K562 (cell line): Measurements from ENCODE around the gene TYW1.
"Not testable (repeated sequence)": the region's sequence is repeated elsewhere in the genome, so short reads cannot be mapped to it uniquely, and the experiment has no call there.

ENCODE experiments used
- CBX3 ChIP-seq, 2 experiments: IDR thresholded peaks; 1 replicate in 1 of 2; 2 replicates in 1 of 2; pipeline ENCODE4 v1.6.1; 2012; ENCODE audit warnings: inconsistent platforms in 2 of 2, low read length in 2 of 2, borderline replicate concordance in 1 of 2, control low read depth in 1 of 2
- CTCF ChIP-seq, 3 experiments: IDR thresholded peaks in 2 of 3; conservative IDR thresholded peaks in 1 of 3; 2 replicates each; pipeline ENCODE4 v1.5.1; 2011 to 2012; ENCODE audit warnings: low read length in 3 of 3, mild to moderate bottlenecking in 3 of 3, control low read depth in 2 of 3, improper control_type of control experiment in 1 of 3, inconsistent platforms in 1 of 3, low read depth in 1 of 3, mixed read lengths in 1 of 3, moderate library complexity in 1 of 3; ENCODE audit not compliant: insufficient read depth in 2 of 3
- FOXA1 ChIP-seq: fragments of 450-650 bp; IDR thresholded peaks from 2 replicates; pipeline ENCODE4 v1.6.1; 2016; ENCODE audit warnings: mild to moderate bottlenecking, borderline replicate concordance
- JUND ChIP-seq, 2 experiments: IDR thresholded peaks; 2 replicates in 1 of 2; 3 replicates in 1 of 2; pipeline ENCODE4 v1.6.1; 2011; ENCODE audit warnings: borderline replicate concordance in 2 of 2, low read depth in 2 of 2, low read length in 2 of 2, improper control_type of control experiment in 1 of 2, missing biosample characterization in 1 of 2, missing genetic modification characterization in 1 of 2, missing genetic modification reagents in 1 of 2
- RBM17 ChIP-seq: fragments of 200-400 bp; formaldehyde crosslinking; IDR thresholded peaks from 2 replicates; pipeline ENCODE4 v1.6.1; 2017; ENCODE audit warnings: low read depth, mild to moderate bottlenecking, low read length, borderline replicate concordance
- RFX5 ChIP-seq: IDR thresholded peaks from 2 replicates; pipeline ENCODE4 v1.6.1; 2011; ENCODE audit warnings: low read depth, mild to moderate bottlenecking, improper control_type of control experiment, low read length
- SPI1 ChIP-seq: IDR thresholded peaks from 2 replicates; pipeline ENCODE4 v1.6.1; 2011; ENCODE audit warnings: low read depth, low read length, control low read depth, borderline replicate concordance
- YY1 ChIP-seq, 3 experiments: IDR thresholded peaks; 2 replicates each; pipeline ENCODE4 v1.6.1; 2011; ENCODE audit warnings: low read length in 2 of 3, mild to moderate bottlenecking in 2 of 3, moderate library complexity in 2 of 3, borderline replicate concordance in 1 of 3, control low read depth in 1 of 3, low read depth in 1 of 3; ENCODE audit not compliant: insufficient read depth in 3 of 3, insufficient replicate concordance in 2 of 3, control insufficient read depth in 1 of 3, insufficient read length in 1 of 3; ENCODE audit errors: extremely low read depth in 1 of 3
- ZKSCAN8 ChIP-seq: fragments of 200-800 bp; sonication (Bioruptor generic); IDR thresholded peaks from 2 replicates; pipeline ENCODE4 v1.6.1; 2016; ENCODE audit warnings: missing genetic modification characterization, missing compliant biosample characterization
- ZNF512 ChIP-seq: IDR thresholded peaks from 2 replicates; pipeline ENCODE4 v1.6.1; 2016; ENCODE audit warnings: missing genetic modification characterization, missing compliant biosample characterization
- TF ChIP-seq, protein P1 (sequence below): sonication (generic); formaldehyde crosslinking; IDR thresholded peaks from 2 replicates; pipeline ENCODE4 v1.8.0; 2022; ENCODE audit warnings: missing genetic modification reagents, mild to moderate bottlenecking, borderline replicate concordance
- TF ChIP-seq, protein P2 (sequence below): sonication (generic); formaldehyde crosslinking; IDR thresholded peaks from 2 replicates; pipeline ENCODE4 v1.8.0; 2022; ENCODE audit warnings: mild to moderate bottlenecking, missing genetic modification reagents, borderline replicate concordance
- TF ChIP-seq, protein P3 (sequence below): fragments of 450-650 bp; conservative IDR thresholded peaks from 2 replicates; pipeline ENCODE4 v1.6.1; 2016; ENCODE audit warnings: missing genetic modification characterization, low read depth, mild to moderate bottlenecking, missing compliant biosample characterization, moderate library complexity

GRCh38 chr7:67248364-67248763 lies 251.7 kb downstream of the TYW1 start:
- not testable (repeated sequence) for TF ChIP-seq JUND (IDR thresholded peaks at IDR 0.05; ENCODE audit: borderline replicate concordance, low read depth, low read length); JUND (tag; IDR thresholded peaks at IDR 0.05; ENCODE audit: borderline replicate concordance, low read depth, low read length); RFX5; CTCF (IDR thresholded peaks at IDR 0.05 in 2 of 3, conservative IDR thresholded peaks at IDR 0.05 in 1 of 3; ENCODE audit: insufficient read depth in 2 of 3, low read depth in 1 of 3, low read length in 3 of 3); ZKSCAN8; YY1 (IDR thresholded peaks at IDR 0.05; ENCODE audit: borderline replicate concordance in 1 of 3, control insufficient read depth in 1 of 3, extremely low read depth in 1 of 3, insufficient read depth in 3 of 3, insufficient read length in 1 of 3, insufficient replicate concordance in 2 of 3, low read depth in 1 of 3, low read length in 2 of 3); FOXA1; RBM17; ZNF512 (tag); CBX3 (IDR thresholded peaks at IDR 0.05; ENCODE audit: borderline replicate concordance in 1 of 2, low read length in 2 of 2); SPI1
- TF ChIP-seq, protein P1, sequence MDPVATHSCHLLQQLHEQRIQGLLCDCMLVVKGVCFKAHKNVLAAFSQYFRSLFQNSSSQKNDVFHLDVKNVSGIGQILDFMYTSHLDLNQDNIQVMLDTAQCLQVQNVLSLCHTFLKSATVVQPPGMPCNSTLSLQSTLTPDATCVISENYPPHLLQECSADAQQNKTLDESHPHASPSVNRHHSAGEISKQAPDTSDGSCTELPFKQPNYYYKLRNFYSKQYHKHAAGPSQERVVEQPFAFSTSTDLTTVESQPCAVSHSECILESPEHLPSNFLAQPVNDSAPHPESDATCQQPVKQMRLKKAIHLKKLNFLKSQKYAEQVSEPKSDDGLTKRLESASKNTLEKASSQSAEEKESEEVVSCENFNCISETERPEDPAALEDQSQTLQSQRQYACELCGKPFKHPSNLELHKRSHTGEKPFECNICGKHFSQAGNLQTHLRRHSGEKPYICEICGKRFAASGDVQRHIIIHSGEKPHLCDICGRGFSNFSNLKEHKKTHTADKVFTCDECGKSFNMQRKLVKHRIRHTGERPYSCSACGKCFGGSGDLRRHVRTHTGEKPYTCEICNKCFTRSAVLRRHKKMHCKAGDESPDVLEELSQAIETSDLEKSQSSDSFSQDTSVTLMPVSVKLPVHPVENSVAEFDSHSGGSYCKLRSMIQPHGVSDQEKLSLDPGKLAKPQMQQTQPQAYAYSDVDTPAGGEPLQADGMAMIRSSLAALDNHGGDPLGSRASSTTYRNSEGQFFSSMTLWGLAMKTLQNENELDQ (CRISPR knock-in tag) = not testable (repeated sequence)
- TF ChIP-seq, protein P2, sequence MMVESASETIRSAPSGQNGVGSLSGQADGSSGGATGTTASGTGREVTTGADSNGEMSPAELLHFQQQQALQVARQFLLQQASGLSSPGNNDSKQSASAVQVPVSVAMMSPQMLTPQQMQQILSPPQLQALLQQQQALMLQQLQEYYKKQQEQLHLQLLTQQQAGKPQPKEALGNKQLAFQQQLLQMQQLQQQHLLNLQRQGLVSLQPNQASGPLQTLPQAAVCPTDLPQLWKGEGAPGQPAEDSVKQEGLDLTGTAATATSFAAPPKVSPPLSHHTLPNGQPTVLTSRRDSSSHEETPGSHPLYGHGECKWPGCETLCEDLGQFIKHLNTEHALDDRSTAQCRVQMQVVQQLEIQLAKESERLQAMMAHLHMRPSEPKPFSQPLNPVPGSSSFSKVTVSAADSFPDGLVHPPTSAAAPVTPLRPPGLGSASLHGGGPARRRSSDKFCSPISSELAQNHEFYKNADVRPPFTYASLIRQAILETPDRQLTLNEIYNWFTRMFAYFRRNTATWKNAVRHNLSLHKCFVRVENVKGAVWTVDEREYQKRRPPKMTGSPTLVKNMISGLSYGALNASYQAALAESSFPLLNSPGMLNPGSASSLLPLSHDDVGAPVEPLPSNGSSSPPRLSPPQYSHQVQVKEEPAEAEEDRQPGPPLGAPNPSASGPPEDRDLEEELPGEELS (CRISPR knock-in tag) = not testable (repeated sequence)
- TF ChIP-seq, protein P3, sequence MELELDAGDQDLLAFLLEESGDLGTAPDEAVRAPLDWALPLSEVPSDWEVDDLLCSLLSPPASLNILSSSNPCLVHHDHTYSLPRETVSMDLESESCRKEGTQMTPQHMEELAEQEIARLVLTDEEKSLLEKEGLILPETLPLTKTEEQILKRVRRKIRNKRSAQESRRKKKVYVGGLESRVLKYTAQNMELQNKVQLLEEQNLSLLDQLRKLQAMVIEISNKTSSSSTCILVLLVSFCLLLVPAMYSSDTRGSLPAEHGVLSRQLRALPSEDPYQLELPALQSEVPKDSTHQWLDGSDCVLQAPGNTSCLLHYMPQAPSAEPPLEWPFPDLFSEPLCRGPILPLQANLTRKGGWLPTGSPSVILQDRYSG (tag) = not testable (repeated sequence)
